Breast epithelium (tissue), 4 donors: ENCODE data around the gene DDX47. TPM values are rescaled to one million over a fixed set of nuclear protein-coding genes. Genes with fewer than 3 reads are reported as not detected.
"Not testable (repeated sequence)": the region's sequence is repeated elsewhere in the genome, so short reads cannot be mapped to it uniquely, and the experiment has no call there.

Experiments used
- DNase-seq, 2 donors: peaks; one replicate each; pipeline ENCODE4 v3.0.0-alpha.2; 2019; ENCODE audit warnings: low spot score in 2 of 2
- H3K27ac ChIP-seq, 2 donors: fragments of 200-600 bp; sonication (generic) in 1 of 2; one replicate each; pipeline ENCODE4 v1.5.1; 2016 to 2019; ENCODE audit warnings: mild to moderate bottlenecking in 1 of 2
- H3K27me3 ChIP-seq, 2 donors: fragments of 200-600 bp; sonication (generic) in 1 of 2; one replicate each; pipeline versions ENCODE4 v1.5.1 to v1.6.0; 2017 to 2019; ENCODE audit warnings: control low read depth in 1 of 2, mild to moderate bottlenecking in 1 of 2
- H3K36me3 ChIP-seq: fragments of 200-600 bp; one replicate; pipeline ENCODE4 v1.5.1; 2019
- H3K4me1 ChIP-seq, 2 donors: fragments of 200-600 bp; sonication (generic); one replicate each; pipeline ENCODE4 v1.5.1; 2016 to 2019; ENCODE audit warnings: control low read depth in 1 of 2
- H3K4me3 ChIP-seq, 3 donors: fragments of 200-600 bp; sonication (generic); 1 replicate in 2 of 3; 2 replicates in 1 of 3; pipeline ENCODE4 v1.5.1; 2016 to 2019; ENCODE audit warnings: mild to moderate bottlenecking in 3 of 3, moderate library complexity in 2 of 3
- H3K9me3 ChIP-seq, 2 donors: fragments of 200-600 bp; sonication (generic) in 1 of 2; one replicate each; pipeline ENCODE4 v1.5.1; 2016 to 2019; ENCODE audit warnings: control low read depth in 1 of 2
- CTCF ChIP-seq, 3 donors: fragments of 450-650 bp; IDR thresholded peaks; one replicate each; pipeline ENCODE4 v1.5.1; 2016 to 2017; ENCODE audit warnings: antibody characterized with exemption in 3 of 3, mild to moderate bottlenecking in 3 of 3, moderate library complexity in 3 of 3
- POLR2A ChIP-seq: fragments of 450-650 bp; IDR thresholded peaks from one replicate; pipeline ENCODE4 v1.6.1; 2016; ENCODE audit warnings: antibody characterized with exemption, mild to moderate bottlenecking, moderate library complexity
- POLR2AphosphoS5 ChIP-seq, 3 donors: sonication (generic); formaldehyde crosslinking; IDR thresholded peaks; one replicate each; pipeline ENCODE4 v1.6.1; 2017; ENCODE audit warnings: antibody characterized with exemption in 3 of 3
- intact Hi-C: fragments of 100-400 bp; cut with DNase I; formaldehyde crosslinking; loops from one replicate; pipeline ENCODE4 v1.15.1; 2023; ENCODE audit warnings: low total_unique reads
- total RNA-seq, 3 donors: library from RNA; depleted of rRNA; stranded (reverse); fragments of >200 nt; gene quantifications; one replicate each; pipeline ENCODE4 v1.1.0, GENCODE V29; 2016

Gene DDX47
- total RNA-seq, 3 donors from 2014 or later = 44.8 to 81.1 (median 60.0) TPM

GRCh38 chr12:12840580-12840899 is 27.4 kb downstream of the DDX47 start:
- DNase-seq = no peak
- intact Hi-C loops = no loop called here
- TF ChIP-seq POLR2A (no peak), CTCF (IDR thresholded peaks at IDR 0.05) (no peak), POLR2AphosphoS5 (IDR thresholded peaks at IDR 0.05) (no peak)

DNA sequence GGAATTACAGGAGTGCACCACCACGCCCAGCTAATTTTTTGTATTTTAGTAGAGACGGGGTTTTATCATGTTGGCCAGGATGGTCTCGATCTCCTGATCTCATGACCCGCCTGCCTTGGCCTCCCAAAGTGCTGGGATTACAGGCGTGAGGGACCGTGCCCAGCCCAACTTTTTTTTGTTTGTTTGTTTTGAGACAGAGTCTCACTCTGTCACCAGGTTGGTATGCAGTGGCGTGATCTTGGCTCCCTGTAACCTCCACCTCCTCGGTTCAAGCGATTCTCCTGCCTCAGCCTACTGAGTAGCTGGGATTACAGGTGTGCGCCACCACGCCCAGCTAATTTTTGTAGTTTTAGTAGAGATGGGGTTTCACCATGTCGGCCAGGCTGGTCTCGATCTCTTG is 28.3 kb downstream of the DDX47 start:
- H3K9me3 ChIP-seq, H3K4me1 ChIP-seq, H3K27me3 ChIP-seq, intact Hi-C loops, H3K4me3 ChIP-seq, DNase-seq, H3K36me3 ChIP-seq, H3K27ac ChIP-seq: not testable (repeated sequence)

More at GRCh38 chr12:12840580-12840899, 27.4 kb downstream of the DDX47 start:
- no peak overlapping the region for H3K4me3 ChIP-seq
- no peak overlapping the region for H3K27ac ChIP-seq
- H3K4me1 ChIP-seq = no peaks in the 10 kb centered on the region
- no peaks in the 10 kb centered on the region for H3K27me3 ChIP-seq
- no peaks in the 10 kb centered on the region for H3K9me3 ChIP-seq
- no peaks in the 10 kb centered on the region for H3K36me3 ChIP-seq

DNA sequence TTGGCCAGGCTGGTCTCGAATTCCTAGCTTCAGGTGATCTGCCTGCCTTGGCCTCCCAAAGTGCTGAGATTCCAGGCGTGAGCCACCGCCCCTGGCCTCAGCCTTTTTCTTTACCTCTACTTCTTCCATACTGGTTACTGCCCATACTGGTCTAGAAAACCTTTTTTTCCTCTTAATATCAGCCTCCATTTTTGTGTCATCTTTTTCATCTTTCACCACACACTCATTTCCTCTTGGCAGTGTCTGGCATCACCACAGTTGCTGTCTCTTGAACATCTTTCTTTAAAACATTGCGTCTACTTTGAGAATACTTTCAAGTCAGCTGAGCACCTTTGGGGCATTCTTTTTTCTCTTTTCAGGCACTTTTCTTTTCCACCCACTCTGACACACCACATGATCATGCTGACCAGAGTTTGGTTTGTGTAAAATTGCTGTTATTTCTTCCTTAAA is 32.7 kb downstream of the DDX47 start:
- Histone ChIP-seq H3K36me3 (no peaks in the 10 kb centered on the region), H3K27me3 (no peaks in the 10 kb centered on the region), H3K27ac (no peak overlapping the region), H3K9me3 (no peaks in the 10 kb centered on the region), H3K4me3 (no peak overlapping the region), H3K4me1 (no peaks in the 10 kb centered on the region)
- no peak for TF ChIP-seq POLR2AphosphoS5 (IDR thresholded peaks at IDR 0.05)
- no peak for TF ChIP-seq POLR2A
- TF ChIP-seq CTCF (IDR thresholded peaks at IDR 0.05) = no peak
- no peak for DNase-seq
- intact Hi-C loops = no loop called here

DNA sequence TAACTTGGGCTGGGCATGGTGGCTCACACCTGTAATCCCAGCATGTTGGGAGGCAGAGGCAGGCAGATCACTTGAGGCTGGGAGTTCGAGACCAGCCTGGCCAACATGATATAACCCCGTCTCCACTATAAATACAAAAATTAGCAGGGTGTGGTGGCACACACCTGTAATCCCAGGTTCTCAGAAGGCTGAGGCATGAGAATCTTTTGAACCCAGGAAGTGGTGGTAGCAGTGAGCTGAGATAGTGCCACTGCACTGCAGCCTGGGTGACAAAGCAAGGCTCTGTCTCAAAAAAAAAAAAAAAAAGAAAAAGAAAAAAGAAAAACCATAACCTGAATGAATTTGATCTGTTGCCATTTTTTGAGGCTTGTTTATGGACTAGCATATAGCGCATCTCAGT is 33.6 kb downstream of the DDX47 start:
- H3K4me3 ChIP-seq, H3K9me3 ChIP-seq, H3K27ac ChIP-seq, DNase-seq, H3K36me3 ChIP-seq, intact Hi-C loops, H3K27me3 ChIP-seq, H3K4me1 ChIP-seq: not testable (repeated sequence)

DNA sequence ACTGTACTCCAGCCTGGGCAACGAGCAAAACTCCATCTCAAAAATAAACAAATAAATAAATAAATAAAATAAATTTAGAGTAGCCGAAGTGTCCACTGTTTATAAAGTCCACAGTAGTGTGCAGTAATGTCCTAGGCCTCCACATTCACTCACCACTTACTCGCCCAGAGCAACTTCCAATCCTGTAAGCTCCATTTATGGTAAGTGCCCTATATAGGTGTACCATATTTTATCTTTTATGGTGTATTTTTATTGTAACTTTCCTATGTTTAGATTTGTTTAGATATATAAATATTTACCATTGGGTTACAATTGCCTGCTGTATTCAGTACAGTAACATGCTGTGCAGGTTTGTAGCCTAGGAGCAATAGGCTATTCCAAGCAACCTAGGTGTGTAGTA is 40.3 kb downstream of the DDX47 start:
- no peak overlapping the region for H3K4me3 ChIP-seq
- H3K27ac ChIP-seq = no peak overlapping the region
- H3K4me1 ChIP-seq = no peaks in the 10 kb centered on the region
- DNase-seq = no peak
- no peaks in the 10 kb centered on the region for H3K36me3 ChIP-seq
- TF ChIP-seq POLR2AphosphoS5 (IDR thresholded peaks at IDR 0.05) = no peak
- no peak for TF ChIP-seq POLR2A
- TF ChIP-seq CTCF (IDR thresholded peaks at IDR 0.05) = no peak
- intact Hi-C loops = no loop called here
- H3K27me3 ChIP-seq = no peaks in the 10 kb centered on the region
- H3K9me3 ChIP-seq = no peaks in the 10 kb centered on the region

- intact Hi-C loops = no loop called here
- TF ChIP-seq POLR2AphosphoS5 (IDR thresholded peaks at IDR 0.05) = no peak
- no peak for TF ChIP-seq CTCF (IDR thresholded peaks at IDR 0.05)
- no peak for TF ChIP-seq POLR2A
- no peak for DNase-seq
These were observed 46.5 kb downstream of the DDX47 start for GRCh38 chr12:12859690-12860089.

More at GRCh38 chr12:12859690-12860089, 46.5 kb downstream of the DDX47 start:
- H3K9me3 ChIP-seq = no peaks in the 10 kb centered on the region
- H3K36me3 ChIP-seq = no peaks in the 10 kb centered on the region
- H3K27me3 ChIP-seq = no peaks in the 10 kb centered on the region
- no peak overlapping the region for H3K4me3 ChIP-seq
- H3K27ac ChIP-seq = no peak overlapping the region
- no peaks in the 10 kb centered on the region for H3K4me1 ChIP-seq
